Measurements from ENCODE around the gene ACY1.
"Not testable (repeated sequence)": the region's sequence is repeated elsewhere in the genome, so short reads cannot be mapped to it uniquely, and the experiment has no call there.

Gene ACY1

GRCh38 chr3:52030714-52031310, 47.5 kb downstream of the ACY1 start:
- no peak for DNase-seq

- no peak for DNase-seq
Measured at GRCh38 chr3:52031896-52032295, 48.6 kb downstream of the ACY1 start.

GRCh38 chr3:52032702-52033408, 49.5 kb downstream of the ACY1 start:
- DNase-seq: no peak

DNA sequence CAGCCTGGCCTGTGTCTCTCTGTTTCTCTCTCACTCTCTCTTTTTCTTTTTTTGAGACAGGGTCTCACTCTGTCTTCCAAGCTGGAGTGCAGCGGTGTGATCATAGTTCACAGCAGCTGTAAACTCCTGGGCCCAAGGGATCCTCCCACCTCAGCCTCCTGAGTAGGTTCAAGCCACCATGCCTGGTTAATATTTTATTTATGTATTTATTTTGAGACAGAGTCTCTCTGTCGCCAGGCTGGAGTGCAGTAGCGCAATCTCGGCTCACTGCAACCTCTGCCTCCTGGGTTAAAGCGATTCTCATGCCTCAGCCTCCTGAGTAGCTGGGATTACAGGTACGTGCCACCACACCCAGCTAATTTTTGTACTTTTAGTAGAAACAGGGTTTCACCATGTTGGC, 50.4 kb downstream of the ACY1 start:
- not testable (repeated sequence) for DNase-seq

GRCh38 chr3:52034212-52034611, 50.9 kb downstream of the ACY1 start:
- DNase-seq: no peak

GRCh38 chr3:52034651-52035050, 51.3 kb downstream of the ACY1 start:
- no peak for DNase-seq

GRCh38 chr3:52036222-52036694, 52.9 kb downstream of the ACY1 start:
- no peak for DNase-seq

GRCh38 chr3:52036829-52037228, 53.5 kb downstream of the ACY1 start:
- no peak for DNase-seq

- DNase-seq: no peak
Measured at GRCh38 chr3:52037291-52037690, 54.0 kb downstream of the ACY1 start.

DNA sequence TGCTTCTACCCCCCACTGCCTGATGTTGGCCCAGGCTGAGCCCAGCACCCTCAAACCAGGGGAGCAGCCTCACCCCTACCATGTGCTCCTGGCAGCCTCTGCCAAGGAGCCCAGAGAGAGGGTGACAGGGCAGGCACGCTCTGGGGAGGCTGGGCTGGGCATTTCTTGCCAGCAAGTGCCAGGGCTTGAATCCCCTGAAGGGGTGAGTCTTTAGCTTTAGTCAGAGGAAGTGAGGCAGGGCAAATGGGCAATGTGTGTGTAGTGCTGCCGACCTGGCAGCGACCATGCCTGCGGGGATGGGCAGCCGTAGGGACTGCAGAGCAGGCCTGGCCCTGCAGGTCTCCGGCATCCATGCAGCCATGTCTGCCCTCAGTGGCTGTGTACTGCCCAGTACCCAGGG, 54.9 kb downstream of the ACY1 start:
- DNase-seq: no peak
